Activated naive CD4-positive, alpha-beta T cell treated with anti-CD3 and anti-CD28 coated beads, Interleukin-2, amount 50 U/mL, for 72 hours (primary cell): ENCODE data around the gene HSPG2. TPM values are rescaled to one million over a fixed set of nuclear protein-coding genes. Genes with fewer than 3 reads are reported as not detected.
A peak's percentile ranks its signal among the peaks of the same experiment; 100 is the strongest.
"Not testable (repeated sequence)": the region's sequence is repeated elsewhere in the genome, so short reads cannot be mapped to it uniquely, and the experiment has no call there.

Source experiments
- ATAC-seq, 2 donors: fragments of 150-1000 bp; cut with Tn5 transposase; 2 replicates each; pipeline ENCODE4 v1.10.0; 2021; ENCODE audit warnings: mild to moderate bottlenecking in 2 of 2, moderate library complexity in 2 of 2
- DNase-seq, 2 donors: peaks; one replicate each; pipeline ENCODE4 v3.0.0; 2021 to 2022; ENCODE audit warnings: low spot score in 2 of 2
- H3K27ac Mint-ChIP-seq, 2 donors: one replicate each; pipeline ENCODE4 v1.8.0; 2022; ENCODE audit warnings: mild to moderate bottlenecking in 2 of 2, mixed read lengths in 2 of 2
- H3K36me3 Mint-ChIP-seq, 2 donors: one replicate each; pipeline ENCODE4 v1.8.0; 2022; ENCODE audit warnings: mixed read lengths in 2 of 2
- H3K9me3 Mint-ChIP-seq, 2 donors: one replicate each; pipeline ENCODE4 v1.8.0; 2022; ENCODE audit warnings: mixed read lengths in 2 of 2
- total RNA-seq, 2 donors: library from RNA; stranded (reverse); gene quantifications; one replicate each; pipeline ENCODE4 v1.2.3, GENCODE V29; 2022

Gene HSPG2
- total RNA-seq, 2 donors from 2014 or later: 9.2 to 37.3 TPM

- no peak for DNase-seq
- no peak for ATAC-seq
- H3K9me3 Mint-ChIP-seq: no peaks in the 10 kb centered on the region
- peak overlapping the region in 1 of 2 donors; percentile 64 for H3K27ac Mint-ChIP-seq
- H3K36me3 Mint-ChIP-seq: no peaks in the 10 kb centered on the region
Observed at GRCh38 chr1:21910558-21911204, 26.4 kb downstream of the HSPG2 start.

GRCh38 chr1:21909787-21910503 lies 27.2 kb downstream of the HSPG2 start:
- no peaks in the 10 kb centered on the region for H3K9me3 Mint-ChIP-seq

GRCh38 chr1:21909286-21909759 lies 27.8 kb downstream of the HSPG2 start:
- Mint-ChIP-seq H3K27ac (peak overlapping the region; percentile 9 to 64), H3K36me3 (no peaks in the 10 kb centered on the region), H3K9me3 (no peaks in the 10 kb centered on the region)
- ATAC-seq (no peak), DNase-seq (no peak)

More at GRCh38 chr1:21909787-21910503, 27.2 kb downstream of the HSPG2 start:
- peak; percentile 46 to 82 for ATAC-seq
- Mint-ChIP-seq H3K27ac (peak overlapping the region; percentile 64 to 88), H3K36me3 (no peaks in the 10 kb centered on the region)
- DNase-seq: peak in 1 of 2 donors; percentile 29

- not testable (repeated sequence) for H3K36me3 Mint-ChIP-seq, DNase-seq, H3K9me3 Mint-ChIP-seq, ATAC-seq
- peak overlapping the region in 1 of 2 donors; percentile 32 for H3K27ac Mint-ChIP-seq
Observed at GRCh38 chr1:21907737-21908534, 29.2 kb downstream of the HSPG2 start.

- no peak for ATAC-seq
- DNase-seq: no peak
- no peaks in the 10 kb centered on the region for H3K36me3 Mint-ChIP-seq
- no peak overlapping the region for H3K27ac Mint-ChIP-seq
- H3K9me3 Mint-ChIP-seq: no peaks in the 10 kb centered on the region
Observed at GRCh38 chr1:21907079-21907418, 30.1 kb downstream of the HSPG2 start.

GRCh38 chr1:21906173-21907078 lies 30.7 kb downstream of the HSPG2 start:
- ATAC-seq (no peak), DNase-seq (no peak)
- H3K27ac Mint-ChIP-seq: no peak overlapping the region
- no peaks in the 10 kb centered on the region for H3K9me3 Mint-ChIP-seq
- no peaks in the 10 kb centered on the region for H3K36me3 Mint-ChIP-seq

- ATAC-seq (peak; percentile 36 to 48), DNase-seq (no peak)
- Mint-ChIP-seq H3K36me3 (no peaks in the 10 kb centered on the region), H3K27ac (peak overlapping the region in 1 of 2 donors; percentile 40), H3K9me3 (no peaks in the 10 kb centered on the region)
Observed at GRCh38 chr1:21904704-21905520, 32.2 kb downstream of the HSPG2 start.

- DNase-seq: no peak
- no peak overlapping the region for H3K27ac Mint-ChIP-seq
- no peaks in the 10 kb centered on the region for H3K36me3 Mint-ChIP-seq
- no peak for ATAC-seq
- no peaks in the 10 kb centered on the region for H3K9me3 Mint-ChIP-seq
Observed at GRCh38 chr1:21904454-21904703, 32.7 kb downstream of the HSPG2 start.

GRCh38 chr1:21903638-21904453 lies 33.3 kb downstream of the HSPG2 start:
- DNase-seq: no peak
- Mint-ChIP-seq H3K9me3 (no peaks in the 10 kb centered on the region), H3K27ac (no peak overlapping the region), H3K36me3 (no peaks in the 10 kb centered on the region)
- ATAC-seq: no peak

- Mint-ChIP-seq H3K27ac (no peak overlapping the region), H3K9me3 (no peaks in the 10 kb centered on the region), H3K36me3 (no peaks in the 10 kb centered on the region)
- DNase-seq (no peak), ATAC-seq (no peak)
Observed at GRCh38 chr1:21902026-21903012, 34.8 kb downstream of the HSPG2 start.

- H3K27ac Mint-ChIP-seq: no peak overlapping the region
- no peaks in the 10 kb centered on the region for H3K36me3 Mint-ChIP-seq
- no peaks in the 10 kb centered on the region for H3K9me3 Mint-ChIP-seq
- no peak for ATAC-seq
- no peak for DNase-seq
Observed at GRCh38 chr1:21901473-21901847, 35.6 kb downstream of the HSPG2 start.

- no peak for ATAC-seq
- no peak for DNase-seq
- Mint-ChIP-seq H3K9me3 (no peaks in the 10 kb centered on the region), H3K27ac (no peak overlapping the region), H3K36me3 (no peaks in the 10 kb centered on the region)
Observed at GRCh38 chr1:21900766-21901472, 36.2 kb downstream of the HSPG2 start.

- Mint-ChIP-seq H3K36me3 (no peaks in the 10 kb centered on the region), H3K9me3 (no peaks in the 10 kb centered on the region), H3K27ac (no peak overlapping the region)
- ATAC-seq: no peak
- no peak for DNase-seq
Observed at GRCh38 chr1:21899987-21900386, 37.1 kb downstream of the HSPG2 start.
